C1 segment of cervical spinal cord (tissue), 14 donors: Measurements from ENCODE around the gene ACSL4.

ENCODE experiments used
- DNase-seq, 14 donors: peaks; one replicate each; lab custom pipeline; 2025; lab: John Stamatoyannopoulos, UW

Gene ACSL4

GRCh38 chrX:109614951-109615350, 118.1 kb downstream of the ACSL4 start:
- no peak for DNase-seq

GRCh38 chrX:109601486-109601885, 131.6 kb downstream of the ACSL4 start:
- DNase-seq = no peak

GRCh38 chrX:109600237-109600651, 132.8 kb downstream of the ACSL4 start:
- DNase-seq = peak in 4 of 14 donors; percentile 0 to 3 (median 2)

- DNase-seq = no peak
These were observed 137.0 kb downstream of the ACSL4 start for GRCh38 chrX:109596015-109596414.
